AG20443 (cell line): Measurements from ENCODE around the gene BAD.

Source experiments
- DNase-seq: peaks from one replicate; pipeline ENCODE4 v3.0.0; 2012; ENCODE audit warnings: low spot score, mixed read lengths

Gene BAD

DNA sequence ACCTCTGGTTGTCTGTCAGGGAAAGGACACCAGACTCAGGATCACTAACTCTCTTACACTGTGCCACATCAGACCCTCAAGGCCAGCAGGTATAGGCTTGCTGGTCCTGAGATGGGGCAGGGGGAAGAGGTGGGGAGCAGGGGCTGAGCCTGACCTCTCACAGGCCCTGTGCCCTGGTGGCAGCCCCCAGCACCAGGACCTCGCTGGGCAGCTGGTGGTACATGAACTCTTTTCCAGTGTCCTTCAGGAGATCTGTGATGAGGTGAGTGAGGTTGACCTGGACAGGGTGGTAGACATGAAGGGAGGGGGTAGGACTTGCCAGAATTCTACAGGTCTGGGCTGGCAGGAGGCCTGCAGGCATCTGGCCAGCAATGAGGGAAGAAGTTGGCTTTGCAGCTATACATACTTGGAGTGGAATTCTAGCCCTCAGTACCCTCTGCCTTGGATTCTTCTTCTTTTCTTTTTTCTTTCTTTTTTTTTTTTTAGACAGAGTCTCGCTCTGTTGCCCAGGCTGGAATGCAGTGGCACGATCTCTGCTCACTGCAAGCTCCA lies 57.0 kb downstream of the BAD start:
- no peak for DNase-seq

DNA sequence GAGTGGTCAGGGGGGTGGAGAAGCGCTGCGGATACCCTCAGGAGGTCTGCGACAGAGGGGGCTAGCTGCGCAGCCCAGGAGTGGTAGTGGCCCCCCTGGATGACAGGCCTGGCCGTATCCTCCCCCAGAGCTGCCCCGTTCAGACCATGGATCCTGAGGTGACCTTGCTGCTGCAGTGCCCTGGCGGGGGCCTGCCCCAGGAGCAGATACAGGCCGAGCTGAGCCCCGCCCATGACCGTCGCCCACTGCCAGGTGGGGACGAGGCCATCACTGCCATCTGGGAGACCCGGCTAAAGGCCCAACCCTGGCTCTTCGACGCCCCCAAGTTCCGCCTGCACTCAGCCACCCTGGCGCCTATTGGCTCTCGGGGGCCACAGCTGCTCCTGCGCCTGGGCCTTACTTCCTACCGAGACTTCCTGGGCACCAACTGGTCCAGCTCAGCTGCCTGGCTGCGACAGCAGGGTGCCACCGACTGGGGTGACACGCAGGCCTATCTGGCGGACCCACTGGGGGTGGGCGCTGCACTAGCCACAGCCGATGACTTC lies 57.9 kb downstream of the BAD start:
- peak; percentile 32 for DNase-seq

DNA sequence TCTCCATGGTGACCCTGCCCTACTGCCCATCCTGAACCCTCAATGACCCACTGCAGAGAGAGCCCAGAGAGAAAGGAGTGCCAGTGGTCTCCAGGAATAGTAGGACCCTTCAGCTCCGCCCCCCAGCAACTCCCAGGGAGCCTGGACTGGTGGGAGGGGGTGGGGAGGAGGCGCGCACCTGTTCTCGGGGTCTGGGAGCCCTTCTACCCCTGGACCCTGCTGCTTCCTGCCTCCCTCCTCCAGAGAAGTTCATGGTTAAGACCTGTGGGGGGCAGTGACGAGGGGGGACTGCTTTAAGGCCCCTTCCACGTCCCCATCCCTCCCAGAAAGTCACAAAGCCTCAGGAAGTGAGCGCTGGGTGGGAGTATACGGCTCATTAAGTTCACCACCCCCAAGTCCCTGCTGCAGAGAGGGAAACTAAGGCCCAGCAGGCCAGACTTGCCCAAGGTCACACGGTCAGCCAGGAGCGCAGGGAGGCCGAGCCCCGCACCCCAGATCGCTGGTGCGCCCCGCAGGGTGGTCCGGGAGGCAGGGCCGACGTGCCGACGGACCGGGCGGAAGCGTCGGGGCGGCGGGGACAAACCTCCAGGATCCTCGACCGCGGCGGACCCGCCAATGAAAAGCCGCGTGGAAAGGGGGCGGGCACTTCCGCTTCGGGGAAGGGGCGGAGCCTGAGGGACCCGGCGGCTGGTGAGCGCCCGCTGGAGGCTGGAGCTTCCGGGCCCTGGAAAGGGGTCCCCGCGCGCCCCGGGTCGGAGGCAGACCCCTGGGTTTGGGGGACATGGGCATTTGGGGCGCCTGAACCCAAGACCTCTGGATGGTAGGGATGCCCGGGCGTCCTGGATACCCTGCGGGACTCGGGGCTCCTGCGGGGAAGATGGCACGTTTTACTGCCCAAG lies 58.6 kb downstream of the BAD start, which contains the start of the genes NUDT22 and TRPT1:
TSS of gene NUDT22 (plus strand) at position 667 of the 899 bp plus-strand sequence. CDS start 379 bp downstream, outside the sequence.
TSS of gene TRPT1 (minus strand) at position 579 of the 899 bp plus-strand sequence. CDS start at position 253, 326 bp downstream.
- DNase-seq: peak; percentile 94

DNA sequence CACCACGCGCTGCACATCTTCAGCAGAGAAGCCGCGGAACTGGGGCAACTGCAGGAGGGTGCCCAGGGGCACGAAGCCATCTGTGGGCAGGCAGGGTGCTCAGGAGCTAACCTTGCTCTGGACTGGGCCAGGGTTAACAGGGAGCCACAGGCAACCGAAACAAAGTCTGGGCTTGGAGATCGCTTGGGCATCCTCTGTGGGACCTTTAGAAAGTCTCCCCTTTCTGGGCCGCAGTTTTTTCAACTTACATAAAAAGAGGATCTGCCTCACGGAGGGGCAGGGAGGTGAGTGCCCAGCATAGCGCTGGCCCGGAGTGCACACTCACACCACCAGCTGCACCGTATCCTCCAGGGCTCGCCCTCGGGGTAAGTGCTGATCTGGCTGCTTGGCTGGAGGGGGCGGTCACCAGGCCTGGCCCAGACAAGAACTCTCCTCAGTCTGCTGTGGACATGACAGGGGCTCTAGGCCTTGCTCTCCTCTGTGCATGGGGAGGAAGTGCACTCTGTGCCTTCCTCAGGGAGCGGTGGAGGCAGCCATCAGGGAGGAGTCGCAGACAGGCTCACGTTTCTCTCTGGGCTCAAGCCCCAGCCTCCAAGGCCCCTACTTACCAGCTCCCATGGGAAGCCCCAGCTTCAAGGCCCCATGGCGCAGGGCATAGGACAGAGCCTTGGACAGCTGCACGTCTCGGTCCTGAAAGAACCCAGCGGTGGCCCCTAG lies 59.4 kb downstream of the BAD start:
- no peak for DNase-seq

DNA sequence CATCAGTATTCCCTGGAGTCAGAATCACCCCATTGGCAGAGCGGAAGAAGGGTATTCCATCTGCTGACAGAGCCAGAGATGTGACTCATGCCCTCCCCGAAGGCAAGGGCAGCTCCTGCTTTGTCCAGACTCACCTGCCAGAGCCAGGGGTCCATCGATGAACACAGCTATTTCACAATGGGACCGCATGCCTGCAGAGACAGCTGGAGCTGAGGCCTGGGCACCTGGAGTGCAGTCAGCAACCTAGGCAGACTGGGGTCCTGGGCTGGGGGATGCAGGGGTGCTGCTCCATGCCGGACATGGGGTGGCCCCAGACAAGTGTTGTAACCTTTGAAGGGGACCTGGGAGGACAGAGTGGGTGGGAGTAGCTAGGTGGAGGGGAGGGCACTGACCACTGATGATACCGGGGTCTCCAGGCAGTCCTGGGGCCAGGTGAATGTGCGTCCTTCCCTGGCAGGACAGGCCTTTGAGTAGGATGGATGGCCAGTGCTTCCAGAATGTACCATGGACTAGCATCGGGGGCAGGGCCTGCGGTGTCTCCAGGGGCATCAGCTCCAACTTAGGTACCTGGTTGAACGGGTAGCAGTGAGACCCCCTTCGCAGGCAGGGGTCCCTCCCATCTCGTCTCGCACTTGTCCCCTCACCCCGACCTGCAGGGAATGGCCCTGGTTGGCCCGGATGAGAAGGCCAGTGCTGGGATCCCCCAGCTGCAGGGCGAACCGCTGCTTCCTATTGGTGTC lies 60.1 kb downstream of the BAD start:
- DNase-seq: no peak

DNA sequence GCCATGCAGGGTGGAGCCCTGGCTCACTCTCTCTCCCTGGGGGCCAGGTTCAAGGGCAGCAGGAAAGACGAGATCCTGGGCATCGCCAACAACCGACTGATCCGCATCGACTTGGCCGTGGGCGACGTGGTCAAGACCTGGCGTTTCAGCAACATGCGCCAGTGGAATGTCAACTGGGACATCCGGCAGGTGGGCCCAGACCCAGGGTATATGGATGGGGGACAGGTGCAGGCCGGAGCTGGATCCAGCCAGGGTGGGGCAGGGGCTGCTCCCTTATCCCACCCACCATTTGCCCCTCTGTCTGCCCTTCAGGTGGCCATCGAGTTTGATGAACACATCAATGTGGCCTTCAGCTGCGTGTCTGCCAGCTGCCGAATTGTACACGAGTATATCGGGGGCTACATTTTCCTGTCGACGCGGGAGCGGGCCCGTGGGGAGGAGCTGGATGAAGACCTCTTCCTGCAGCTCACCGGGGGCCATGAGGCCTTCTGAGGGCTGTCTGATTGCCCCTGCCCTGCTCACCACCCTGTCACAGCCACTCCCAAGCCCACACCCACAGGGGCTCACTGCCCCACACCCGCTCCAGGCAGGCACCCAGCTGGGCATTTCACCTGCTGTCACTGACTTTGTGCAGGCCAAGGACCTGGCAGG lies 61.3 kb downstream of the BAD start:
- DNase-seq: no peak

DNA sequence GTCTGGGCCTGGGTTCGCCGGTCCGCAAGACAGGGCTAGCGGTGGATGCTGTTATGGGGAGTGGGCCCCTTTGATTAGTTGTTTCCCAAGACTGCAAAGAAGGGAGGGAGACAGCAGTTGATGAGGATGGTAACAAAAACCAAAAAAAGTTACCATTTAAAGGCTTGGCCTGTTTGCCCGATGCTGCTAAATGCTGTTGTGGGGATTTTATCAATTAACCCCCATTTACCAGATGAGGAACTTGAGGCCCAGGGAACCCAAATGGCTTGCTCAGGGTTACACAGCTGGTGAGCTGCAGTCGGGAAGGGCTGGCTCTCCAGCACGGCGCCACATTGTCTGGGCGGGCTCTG lies 61.8 kb downstream of the BAD start:
- no peak for DNase-seq

DNA sequence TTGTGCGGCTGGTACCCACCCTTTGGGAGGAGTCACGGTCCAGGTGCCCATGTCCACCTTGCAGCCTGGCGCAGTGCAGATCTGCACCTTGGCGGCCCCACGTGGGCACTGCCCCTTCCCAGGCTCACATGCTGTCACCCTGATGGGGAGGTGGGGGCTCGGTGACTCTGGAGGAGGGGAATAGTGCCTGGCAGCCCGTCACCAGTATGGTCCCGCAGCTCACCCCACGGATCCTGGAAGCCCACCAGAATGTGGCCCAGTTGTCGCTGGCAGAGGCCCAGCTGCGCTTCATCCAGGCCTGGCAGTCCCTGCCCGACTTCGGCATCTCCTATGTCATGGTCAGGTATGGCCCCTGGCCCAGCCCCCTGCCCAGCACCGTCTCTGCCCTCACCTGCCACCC lies 63.7 kb downstream of the BAD start:
- DNase-seq: no peak

DNA sequence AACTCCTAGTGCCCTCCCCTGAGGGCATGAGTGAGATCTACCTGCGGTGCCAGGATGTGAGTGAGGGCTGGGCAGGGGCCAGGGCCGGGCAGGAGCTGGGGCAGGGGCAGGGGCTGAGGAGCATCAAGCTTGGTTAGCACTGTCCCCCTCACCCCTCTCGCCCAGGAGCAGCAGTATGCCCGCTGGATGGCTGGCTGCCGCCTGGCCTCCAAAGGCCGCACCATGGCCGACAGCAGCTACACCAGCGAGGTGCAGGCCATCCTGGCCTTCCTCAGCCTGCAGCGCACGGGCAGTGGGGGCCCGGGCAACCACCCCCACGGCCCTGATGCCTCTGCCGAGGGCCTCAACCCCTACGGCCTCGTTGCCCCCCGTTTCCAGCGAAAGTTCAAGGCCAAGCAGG lies 64.2 kb downstream of the BAD start:
- DNase-seq: no peak
